ENCODE measurements around the gene PRAMEF12.

Gene PRAMEF12

GRCh38 chr1:12770620-12771019 lies 2.9 kb upstream of the PRAMEF12 start:
- TF ChIP-seq USF1 (IDR thresholded peaks at IDR 0.05) = no peak
- TF ChIP-seq FOXM1 (IDR thresholded peaks at IDR 0.05; ENCODE audit: borderline replicate concordance, low read depth) = no peak
- no peak for TF ChIP-seq TCF12 (IDR thresholded peaks at IDR 0.05; ENCODE audit: low read depth)
- no peak for TF ChIP-seq CREB1 (IDR thresholded peaks at IDR 0.05; ENCODE audit: low read depth)
- no peak for TF ChIP-seq ZBTB7A (IDR thresholded peaks at IDR 0.05; ENCODE audit: low read depth)
- no peak for TF ChIP-seq CEBPB (IDR thresholded peaks at IDR 0.05)
- TF ChIP-seq YY1 (IDR thresholded peaks at IDR 0.05; ENCODE audit: low read depth) = no peak
- TF ChIP-seq RAD21 (IDR thresholded peaks at IDR 0.05; ENCODE audit: low read depth) = no peak

- TF ChIP-seq, protein P1, sequence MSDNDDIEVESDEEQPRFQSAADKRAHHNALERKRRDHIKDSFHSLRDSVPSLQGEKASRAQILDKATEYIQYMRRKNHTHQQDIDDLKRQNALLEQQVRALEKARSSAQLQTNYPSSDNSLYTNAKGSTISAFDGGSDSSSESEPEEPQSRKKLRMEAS (IDR thresholded peaks at IDR 0.05) = no peak
- TF ChIP-seq YY1 (IDR thresholded peaks at IDR 0.05; ENCODE audit: low read depth) (no peak), EGR1 (IDR thresholded peaks at IDR 0.05) (no peak), NFIC (IDR thresholded peaks at IDR 0.05) (no peak), EP300 (IDR thresholded peaks at IDR 0.05; ENCODE audit: borderline replicate concordance) (no peak), TAF1 (IDR thresholded peaks at IDR 0.05; ENCODE audit: low read depth) (no peak), ZBTB7A (IDR thresholded peaks at IDR 0.05; ENCODE audit: low read depth) (no peak)
These were observed 2.4 kb upstream of the PRAMEF12 start for GRCh38 chr1:12771186-12771585.

DNA sequence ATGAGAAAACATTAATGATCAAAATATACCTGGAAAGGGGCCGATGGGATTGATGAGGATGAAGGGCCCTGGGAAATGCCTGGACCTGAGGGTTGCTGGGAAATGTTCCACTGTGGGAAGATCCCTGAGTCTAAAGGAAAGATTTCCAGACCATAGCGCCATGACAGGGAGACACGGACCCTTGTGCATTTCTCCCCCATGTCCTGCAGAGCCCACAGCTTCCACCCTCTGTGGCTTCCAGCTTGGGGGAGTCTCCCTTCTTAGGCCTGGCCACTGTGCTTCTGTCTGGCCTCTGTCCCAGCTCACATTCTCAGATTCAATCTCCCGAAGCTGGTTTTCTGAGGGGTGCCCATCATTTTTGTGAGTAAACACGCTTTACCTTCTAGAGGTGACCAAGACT lies 1.0 kb upstream of the PRAMEF12 start:
- TF ChIP-seq CREB1 (IDR thresholded peaks at IDR 0.05; ENCODE audit: low read depth) (no peak), EGR1 (IDR thresholded peaks at IDR 0.05) (no peak), YY1 (IDR thresholded peaks at IDR 0.05; ENCODE audit: low read depth) (no peak), TAF1 (IDR thresholded peaks at IDR 0.05; ENCODE audit: low read depth) (no peak), TCF12 (IDR thresholded peaks at IDR 0.05; ENCODE audit: low read depth) (no peak), TEAD4 (IDR thresholded peaks at IDR 0.05) (no peak), EP300 (IDR thresholded peaks at IDR 0.05; ENCODE audit: borderline replicate concordance) (no peak), RAD21 (IDR thresholded peaks at IDR 0.05; ENCODE audit: low read depth) (no peak), CEBPB (IDR thresholded peaks at IDR 0.05) (no peak), FOXM1 (IDR thresholded peaks at IDR 0.05; ENCODE audit: borderline replicate concordance, low read depth) (no peak), USF1 (IDR thresholded peaks at IDR 0.05) (no peak)
- TF ChIP-seq, protein P1 (IDR thresholded peaks at IDR 0.05) = no peak
- TF ChIP-seq, protein P2, sequence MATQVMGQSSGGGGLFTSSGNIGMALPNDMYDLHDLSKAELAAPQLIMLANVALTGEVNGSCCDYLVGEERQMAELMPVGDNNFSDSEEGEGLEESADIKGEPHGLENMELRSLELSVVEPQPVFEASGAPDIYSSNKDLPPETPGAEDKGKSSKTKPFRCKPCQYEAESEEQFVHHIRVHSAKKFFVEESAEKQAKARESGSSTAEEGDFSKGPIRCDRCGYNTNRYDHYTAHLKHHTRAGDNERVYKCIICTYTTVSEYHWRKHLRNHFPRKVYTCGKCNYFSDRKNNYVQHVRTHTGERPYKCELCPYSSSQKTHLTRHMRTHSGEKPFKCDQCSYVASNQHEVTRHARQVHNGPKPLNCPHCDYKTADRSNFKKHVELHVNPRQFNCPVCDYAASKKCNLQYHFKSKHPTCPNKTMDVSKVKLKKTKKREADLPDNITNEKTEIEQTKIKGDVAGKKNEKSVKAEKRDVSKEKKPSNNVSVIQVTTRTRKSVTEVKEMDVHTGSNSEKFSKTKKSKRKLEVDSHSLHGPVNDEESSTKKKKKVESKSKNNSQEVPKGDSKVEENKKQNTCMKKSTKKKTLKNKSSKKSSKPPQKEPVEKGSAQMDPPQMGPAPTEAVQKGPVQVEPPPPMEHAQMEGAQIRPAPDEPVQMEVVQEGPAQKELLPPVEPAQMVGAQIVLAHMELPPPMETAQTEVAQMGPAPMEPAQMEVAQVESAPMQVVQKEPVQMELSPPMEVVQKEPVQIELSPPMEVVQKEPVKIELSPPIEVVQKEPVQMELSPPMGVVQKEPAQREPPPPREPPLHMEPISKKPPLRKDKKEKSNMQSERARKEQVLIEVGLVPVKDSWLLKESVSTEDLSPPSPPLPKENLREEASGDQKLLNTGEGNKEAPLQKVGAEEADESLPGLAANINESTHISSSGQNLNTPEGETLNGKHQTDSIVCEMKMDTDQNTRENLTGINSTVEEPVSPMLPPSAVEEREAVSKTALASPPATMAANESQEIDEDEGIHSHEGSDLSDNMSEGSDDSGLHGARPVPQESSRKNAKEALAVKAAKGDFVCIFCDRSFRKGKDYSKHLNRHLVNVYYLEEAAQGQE (IDR thresholded peaks at IDR 0.05; ENCODE audit: low read depth) = no peak

GRCh38 chr1:12774801-12775345 lies 1.3 kb downstream of the PRAMEF12 start:
- no peak for TF ChIP-seq EGR1 (IDR thresholded peaks at IDR 0.05)
- TF ChIP-seq, protein P1 (IDR thresholded peaks at IDR 0.05) = no peak
- TF ChIP-seq CREB1 (IDR thresholded peaks at IDR 0.05; ENCODE audit: low read depth) = no peak
- TF ChIP-seq, protein P2 (IDR thresholded peaks at IDR 0.05; ENCODE audit: low read depth) = no peak
- TF ChIP-seq YY1 (IDR thresholded peaks at IDR 0.05; ENCODE audit: low read depth) = no peak
- no peak for TF ChIP-seq NFIC (IDR thresholded peaks at IDR 0.05)
- no peak for TF ChIP-seq TAF1 (IDR thresholded peaks at IDR 0.05; ENCODE audit: low read depth)
- TF ChIP-seq EP300 (IDR thresholded peaks at IDR 0.05; ENCODE audit: borderline replicate concordance) = no peak
- no peak for TF ChIP-seq ZBTB7A (IDR thresholded peaks at IDR 0.05; ENCODE audit: low read depth)
- no peak for TF ChIP-seq CEBPB (IDR thresholded peaks at IDR 0.05)
- no peak for TF ChIP-seq RAD21 (IDR thresholded peaks at IDR 0.05; ENCODE audit: low read depth)
- TF ChIP-seq USF1 (IDR thresholded peaks at IDR 0.05) = no peak
- no peak for TF ChIP-seq TEAD4 (IDR thresholded peaks at IDR 0.05)
- TF ChIP-seq TCF12 (IDR thresholded peaks at IDR 0.05; ENCODE audit: low read depth) = no peak
- TF ChIP-seq FOXM1 (IDR thresholded peaks at IDR 0.05; ENCODE audit: borderline replicate concordance, low read depth) = no peak

GRCh38 chr1:12775443-12775842 lies 1.9 kb downstream of the PRAMEF12 start:
- TF ChIP-seq EP300 (IDR thresholded peaks at IDR 0.05; ENCODE audit: borderline replicate concordance) = no peak
- no peak for TF ChIP-seq YY1 (IDR thresholded peaks at IDR 0.05; ENCODE audit: low read depth)
- no peak for TF ChIP-seq TEAD4 (IDR thresholded peaks at IDR 0.05)
- TF ChIP-seq CEBPB (IDR thresholded peaks at IDR 0.05) = no peak

All from Ishikawa (cell line).